DND-41 (cell line): ENCODE measurements around the gene KLKB1.

Experiments used
- CTCF ChIP-seq: IDR thresholded peaks from 2 replicates; pipeline ENCODE4 v1.5.1; 2012; ENCODE audit warnings: borderline replicate concordance, low read length, moderate library complexity, mild to moderate bottlenecking; ENCODE audit not compliant: poor library complexity, severe bottlenecking; ENCODE audit errors: extremely low read depth
- EZH2 ChIP-seq: IDR thresholded peaks from 3 replicates; pipeline ENCODE4 v1.6.1; 2012; ENCODE audit warnings: borderline replicate concordance, low read depth, mild to moderate bottlenecking, moderate library complexity, low read length, inconsistent platforms; ENCODE audit not compliant: severe bottlenecking

- TF ChIP-seq EZH2 (no peak), CTCF (no peak)
These were observed 22.6 kb upstream of the KLKB1 start for GRCh38 chr4:186204686-186205085.
